GM19025 (cell line): Measurements from ENCODE around the gene LRRD1.
"Not testable (repeated sequence)": the region's sequence is repeated elsewhere in the genome, so short reads cannot be mapped to it uniquely, and the experiment has no call there.

Source experiments
- ATAC-seq: cut with Tn5 transposase; IDR thresholded peaks from one replicate; pipeline ENCODE4 v1.9.1; 2021; ENCODE audit warnings: mild to moderate bottlenecking, low read depth, moderate library complexity; ENCODE audit not compliant: unreplicated experiment

The LRRD1 gene

GRCh38 chr7:92178928-92179924 lies at the start of gene LRRD1:
Gene LRRD1, minus strand, starts transcription at chr7:92179142. Its CDS starts 13,940 bp downstream, at chr7:92165202.
- ATAC-seq: peak; percentile 100

DNA sequence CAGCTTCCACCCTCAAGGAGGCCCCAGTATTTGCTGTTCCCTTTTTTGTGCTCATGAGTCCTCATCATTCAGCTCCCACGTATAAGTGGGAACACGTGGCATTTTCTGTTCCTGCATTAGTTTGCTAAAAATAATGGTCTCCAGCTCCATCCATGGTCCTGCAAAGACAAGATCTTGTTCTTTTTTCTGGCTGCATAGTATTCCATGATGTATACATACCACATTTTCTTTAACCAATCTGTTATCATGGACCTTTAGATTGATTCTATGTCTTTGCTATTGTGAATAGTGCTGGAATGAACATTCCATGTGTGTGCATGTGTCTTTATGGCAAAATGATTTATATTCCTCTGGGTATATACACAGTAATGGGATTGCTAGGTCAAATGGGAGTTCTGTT lies 49.8 kb upstream of the LRRD1 start:
- no peak for ATAC-seq

DNA sequence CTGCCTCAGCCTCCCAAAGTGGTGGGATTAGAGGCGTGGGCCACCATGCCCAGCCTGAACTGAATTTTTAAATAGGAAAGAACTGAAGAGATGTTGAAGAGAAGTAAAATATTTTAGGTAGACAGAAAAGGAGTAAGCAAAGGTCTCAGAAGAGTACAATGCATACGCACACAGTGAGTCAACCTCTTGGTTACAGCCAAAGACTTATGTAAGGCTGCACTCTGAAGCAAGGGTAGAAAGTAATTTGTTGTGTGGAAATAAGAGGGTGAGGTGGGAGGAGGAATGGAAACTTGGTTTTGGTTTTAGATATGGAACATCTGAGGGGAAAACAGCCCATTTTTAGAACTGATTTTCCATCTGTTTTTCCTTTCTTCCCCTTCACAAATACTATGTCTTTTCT lies 49.2 kb upstream of the LRRD1 start:
- no peak for ATAC-seq

DNA sequence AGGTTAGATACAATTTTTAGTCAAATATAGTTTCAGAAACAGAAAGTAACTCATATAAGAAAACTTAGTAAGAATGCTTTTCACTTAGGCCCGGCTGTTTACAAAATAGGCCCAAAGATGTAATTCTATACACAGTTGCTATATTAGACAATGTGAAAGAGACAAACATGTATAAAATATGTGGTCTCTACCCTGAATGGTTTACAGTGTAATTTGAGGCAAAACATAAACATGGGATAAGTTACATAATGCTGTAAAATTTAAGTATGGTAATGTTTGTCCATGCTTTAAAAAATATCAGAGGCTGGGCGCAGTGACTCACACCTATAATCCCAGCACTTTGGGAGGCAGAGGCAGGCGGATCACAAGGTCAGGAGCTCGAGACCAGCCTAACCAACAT lies 48.0 kb upstream of the LRRD1 start:
- ATAC-seq: no peak

DNA sequence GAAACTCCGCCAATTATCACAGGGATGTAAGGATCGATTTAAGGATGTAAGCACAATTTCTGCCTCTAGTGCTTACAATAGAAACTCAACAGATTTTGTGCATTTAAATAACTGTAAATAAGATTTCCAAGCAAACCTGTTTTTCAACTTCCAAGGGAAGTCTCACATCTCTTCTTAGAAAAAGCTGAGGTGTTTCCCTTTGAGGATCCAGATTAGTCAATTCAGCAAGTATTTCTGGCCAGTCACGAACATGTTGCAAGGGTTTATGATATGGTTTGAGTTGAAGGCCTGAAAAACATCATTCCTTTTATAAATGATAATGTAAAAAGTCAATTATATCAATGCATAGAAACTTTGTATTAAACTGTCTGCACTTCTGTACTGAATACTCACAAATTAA lies 42.8 kb upstream of the LRRD1 start:
- ATAC-seq: no peak

DNA sequence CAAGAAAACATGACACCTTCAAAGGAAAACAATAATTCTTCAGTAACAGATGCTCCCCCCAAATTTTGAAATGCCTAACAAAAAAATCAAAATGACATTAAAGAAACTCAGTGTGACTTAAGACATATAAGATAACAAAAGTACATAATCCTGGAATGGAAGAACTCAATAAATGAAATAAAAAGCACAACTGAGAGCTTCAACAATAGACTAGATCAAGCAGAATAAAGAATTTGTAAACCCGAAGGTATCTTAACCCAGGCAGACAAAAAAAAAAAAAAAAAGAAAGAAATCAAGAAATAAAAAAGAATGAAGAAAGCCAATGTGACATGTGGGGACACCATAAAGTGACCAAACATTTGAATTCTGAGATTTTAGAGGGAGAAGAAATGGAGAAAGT lies 27.7 kb upstream of the LRRD1 start:
- ATAC-seq: no peak

GRCh38 chr7:92205987-92206386 lies 27.0 kb upstream of the LRRD1 start:
- no peak for ATAC-seq

DNA sequence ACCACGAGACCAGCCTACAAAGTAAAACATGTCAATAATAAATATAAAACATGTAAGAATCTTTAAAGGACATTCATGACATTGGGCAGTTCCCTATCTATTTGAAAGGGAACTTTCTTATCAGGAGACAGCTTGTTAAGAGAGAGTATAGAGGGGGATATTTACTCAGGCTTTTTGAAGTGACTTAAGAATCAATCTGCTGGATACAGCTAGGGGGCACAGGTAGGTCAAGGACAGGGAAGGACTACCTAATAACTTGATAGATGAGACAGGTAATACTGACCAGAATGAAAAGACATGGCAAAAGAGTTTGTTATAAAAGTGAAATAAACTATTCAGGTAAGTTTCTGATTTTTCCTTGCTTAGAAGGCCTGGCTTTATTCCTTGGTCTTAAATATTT lies 21.8 kb upstream of the LRRD1 start:
- ATAC-seq: no peak

DNA sequence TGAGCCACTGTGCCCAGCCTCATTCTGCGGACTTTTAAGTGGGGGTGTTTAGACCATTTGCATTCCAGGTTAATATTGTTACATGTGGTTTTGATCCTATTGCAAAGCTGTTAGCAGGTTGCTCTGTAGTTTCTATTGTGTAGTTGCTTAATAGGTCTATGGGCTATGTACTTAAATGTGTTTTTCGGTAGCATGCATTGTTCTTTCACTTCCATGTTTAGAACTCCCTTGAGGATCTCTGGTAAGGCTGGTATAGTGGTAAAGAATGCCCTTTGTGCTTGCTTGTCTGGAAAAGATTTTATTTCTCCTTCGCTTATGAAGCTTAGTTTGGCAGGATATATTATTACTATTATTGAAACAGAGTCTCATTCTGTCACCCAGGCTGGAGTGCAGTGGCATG lies 13.4 kb upstream of the LRRD1 start:
- no peak for ATAC-seq

- not testable (repeated sequence) for ATAC-seq
Measured at GRCh38 chr7:92189246-92189645, 10.3 kb upstream of the LRRD1 start.

DNA sequence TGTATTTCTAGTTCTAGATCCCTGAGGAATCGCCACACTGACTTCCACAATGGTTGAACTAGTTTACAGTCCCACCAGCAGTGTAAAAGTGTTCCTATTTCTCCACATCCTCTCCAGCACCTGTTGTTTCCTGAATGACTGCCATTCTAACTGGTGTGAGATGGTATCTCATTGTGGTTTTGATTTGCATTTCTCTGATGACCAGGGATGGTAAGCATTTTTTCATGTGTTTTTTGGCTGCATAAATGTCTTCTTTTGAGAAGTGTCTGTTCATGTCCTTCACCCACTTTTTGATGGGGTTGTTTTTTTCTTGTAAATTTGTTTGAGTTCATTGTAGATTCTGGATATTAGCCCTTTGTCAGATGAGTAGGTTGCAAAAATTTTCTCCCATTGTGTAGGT lies 5.4 kb upstream of the LRRD1 start:
- not testable (repeated sequence) for ATAC-seq

GRCh38 chr7:92177362-92177761 lies 1.6 kb downstream of the LRRD1 start:
- no peak for ATAC-seq

- not testable (repeated sequence) for ATAC-seq
Measured at GRCh38 chr7:92169529-92169928, 9.4 kb downstream of the LRRD1 start.

DNA sequence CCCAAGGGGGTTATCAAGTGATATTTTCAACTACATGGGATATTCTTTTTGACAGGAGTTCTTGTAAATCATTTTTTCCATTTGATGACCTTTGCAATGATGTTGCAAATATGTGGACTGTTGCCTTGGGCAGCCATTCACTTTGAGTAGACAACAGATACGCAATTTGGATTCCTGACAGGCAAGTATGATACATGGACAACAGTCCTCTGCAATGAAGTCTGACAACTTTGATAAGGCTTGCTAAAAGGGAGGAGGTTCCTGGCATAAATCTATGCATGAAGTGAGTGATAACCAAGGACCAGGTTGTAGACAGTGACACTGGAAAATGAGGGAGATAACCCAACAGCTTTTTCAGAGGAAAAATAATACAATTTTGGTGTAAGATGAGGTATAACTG lies 17.7 kb downstream of the LRRD1 start:
- no peak for ATAC-seq

GRCh38 chr7:92158660-92159575 lies 20.0 kb downstream of the LRRD1 start:
- ATAC-seq: peak; percentile 78

DNA sequence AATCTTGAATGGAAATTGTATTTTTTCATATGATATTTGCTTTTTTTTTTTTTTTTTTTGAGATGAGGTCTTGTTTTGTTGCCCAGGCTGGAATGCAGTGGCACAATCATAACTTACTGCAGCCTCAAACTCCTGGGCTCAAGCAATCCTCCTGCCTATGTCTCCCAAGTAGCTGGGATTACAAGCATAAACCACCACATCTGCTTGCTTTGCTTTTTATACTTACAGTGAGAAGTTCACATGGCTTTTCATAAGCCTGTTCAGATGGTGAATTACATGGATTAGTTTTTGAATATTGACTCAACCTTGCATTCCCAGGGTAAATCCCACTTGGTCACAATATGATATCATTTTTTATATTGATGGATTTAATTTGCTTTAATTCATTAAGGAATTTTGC lies 22.0 kb downstream of the LRRD1 start:
- ATAC-seq: no peak

- no peak for ATAC-seq
Measured at GRCh38 chr7:92155108-92155739, 23.7 kb downstream of the LRRD1 start.

DNA sequence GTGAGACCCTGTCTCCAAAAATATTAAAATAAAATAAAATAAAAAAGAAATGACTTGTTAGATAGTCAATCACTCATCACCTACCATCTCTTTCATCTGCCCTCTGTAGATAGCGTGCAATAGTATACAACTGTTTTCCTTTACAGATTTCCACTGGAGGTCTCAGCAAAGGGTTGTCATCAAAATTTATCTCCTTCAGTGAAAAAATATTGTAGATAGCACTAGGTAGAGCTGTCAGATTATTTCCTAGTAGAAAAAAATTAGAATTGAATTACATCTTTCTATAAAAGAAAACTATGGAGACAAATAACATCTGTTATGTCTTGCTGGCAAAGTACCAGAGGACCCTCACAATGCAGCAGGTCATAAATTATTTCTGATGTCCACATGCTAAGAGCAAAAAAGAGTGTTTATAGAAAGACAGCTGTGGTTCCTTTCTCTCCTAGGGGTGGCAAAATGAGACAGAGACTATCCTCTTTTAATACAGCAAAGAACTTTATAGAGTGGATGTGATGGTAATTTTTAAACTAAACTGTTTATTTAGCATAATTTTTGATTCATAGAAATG lies 28.4 kb downstream of the LRRD1 start:
- ATAC-seq: no peak

DNA sequence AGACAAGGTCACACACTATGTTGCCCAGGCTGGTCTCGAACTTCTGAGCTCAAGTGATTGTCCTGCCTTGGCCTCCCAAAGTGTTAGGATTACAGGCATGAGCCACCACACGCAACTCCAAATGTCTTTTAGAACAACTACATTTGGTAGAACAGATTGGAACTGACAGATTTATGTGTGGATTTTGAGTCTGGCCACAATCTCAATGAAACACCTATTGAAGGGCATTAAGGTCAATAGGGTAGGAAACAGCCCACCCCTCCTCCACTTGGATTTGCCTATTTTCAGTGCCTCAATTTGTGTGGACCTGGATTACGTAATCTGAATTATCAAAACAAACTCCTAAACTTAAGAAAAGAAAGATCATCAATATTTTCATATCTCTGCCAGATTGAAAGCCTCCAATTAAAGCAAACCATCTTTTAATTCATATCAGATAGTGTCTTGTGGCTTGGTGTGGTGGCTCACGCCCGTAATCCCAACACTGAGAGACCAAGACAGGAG lies 29.2 kb downstream of the LRRD1 start:
- no peak for ATAC-seq

DNA sequence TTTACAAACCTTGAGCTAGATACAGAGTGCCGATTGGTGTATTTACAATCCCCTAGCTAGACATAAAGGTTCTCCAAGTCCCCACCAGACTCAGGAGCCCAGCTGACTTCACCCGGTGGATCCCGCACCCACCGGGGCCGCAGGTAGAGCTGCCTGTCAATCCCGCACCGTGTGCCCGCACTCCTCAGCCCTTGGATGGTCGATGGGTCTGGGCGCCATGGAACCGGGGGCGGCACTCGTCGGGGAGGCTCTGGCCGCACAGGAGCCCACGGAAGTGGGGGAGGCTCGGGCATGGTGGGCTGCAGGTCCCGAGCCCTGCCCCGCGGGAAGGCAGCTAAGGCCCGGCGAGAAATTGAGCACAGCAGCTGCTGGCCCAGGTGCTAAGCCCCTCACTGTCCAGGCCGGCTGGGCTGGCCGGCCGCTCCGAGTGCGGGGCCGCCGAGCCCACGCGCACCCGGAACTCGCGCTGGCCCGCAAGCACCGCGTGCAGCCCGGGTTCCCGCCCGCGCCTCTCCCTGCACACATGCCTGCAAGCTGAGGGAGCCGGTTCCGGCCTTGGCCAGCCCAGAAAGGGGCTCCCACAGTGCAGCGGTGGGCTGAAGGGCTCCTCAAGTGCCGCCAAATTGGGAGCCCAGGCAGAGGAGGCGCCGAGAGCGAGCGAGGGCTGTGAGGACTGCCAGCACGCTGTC lies 35.6 kb downstream of the LRRD1 start:
- not testable (repeated sequence) for ATAC-seq
